PC-3 (cell line): ENCODE data around the gene NRARP. TPM values are rescaled to one million over a fixed set of nuclear protein-coding genes. Genes with fewer than 3 reads are reported as not detected.

ENCODE experiments used
- ATAC-seq: fragments of 200-7000 bp; cut with Tn5 transposase; 2 replicates; pipeline ENCODE4 v1.9.1; 2020; ENCODE audit warnings: mild to moderate bottlenecking, moderate library complexity
- BruUV-seq: library from RNA; stranded (reverse); fragments of 400-500 nt; replicated peaks from 2 replicates; lab custom pipeline; 2021; lab: Mats Ljungman, UMichigan
- CTCF ChIA-PET: fragments of 300-600 bp; sonication (Branson Sonifier 250); formaldehyde crosslinking; loops from one replicate; lab custom pipeline; 2022; ENCODE audit warnings: antibody characterized with exemption; lab: Charles Lee
- POLR2A ChIA-PET: fragments of 300-600 bp; sonication (Branson Sonifier 250); formaldehyde crosslinking; loops from one replicate; lab custom pipeline; 2022; ENCODE audit warnings: antibody characterized with exemption; ENCODE audit not compliant: unreplicated experiment; lab: Charles Lee
- DNase-seq: peaks from one replicate; pipeline ENCODE4 v3.0.0-alpha.2; 2015
- H2AFZ ChIP-seq: fragments of 300-600 bp; sonication (generic); 2 replicates; pipeline ENCODE4 v1.6.0; 2016; ENCODE audit warnings: antibody characterized with exemption, low read length
- H3F3A ChIP-seq: fragments of 300-600 bp; sonication (generic); one replicate; pipeline ENCODE4 v1.6.0; 2017; ENCODE audit warnings: antibody characterized with exemption, low read length, control low read depth, mild to moderate bottlenecking; ENCODE audit not compliant: unreplicated experiment
- H3K27ac ChIP-seq: fragments of 300-600 bp; sonication (generic); 2 replicates; pipeline ENCODE4 v1.5.1; 2016; ENCODE audit warnings: mild to moderate bottlenecking, low read length
- H3K27me3 ChIP-seq: fragments of 300-600 bp; sonication (generic); 2 replicates; pipeline ENCODE4 v1.6.1; 2016; ENCODE audit warnings: low read length, mixed read lengths
- H3K36me3 ChIP-seq: fragments of 300-600 bp; sonication (generic); 2 replicates; pipeline ENCODE4 v1.6.1; 2016; ENCODE audit warnings: low read depth, mixed run types, low read length, mixed read lengths
- H3K4me1 ChIP-seq: fragments of 300-600 bp; sonication (generic); 2 replicates; pipeline ENCODE4 v1.5.1; 2016; ENCODE audit warnings: low read length; ENCODE audit not compliant: insufficient read depth
- H3K4me2 ChIP-seq: fragments of 300-600 bp; sonication (generic); 2 replicates; pipeline ENCODE4 v1.6.0; 2016; ENCODE audit warnings: low read length
- H3K4me3 ChIP-seq: fragments of 300-600 bp; sonication (generic); 2 replicates; pipeline ENCODE4 v1.5.1; 2016; ENCODE audit warnings: mild to moderate bottlenecking, low read length, mixed read lengths
- H3K79me2 ChIP-seq: fragments of 300-600 bp; sonication (generic); 2 replicates; pipeline ENCODE4 v1.6.1; 2017; ENCODE audit warnings: low read length, mixed read lengths
- H3K9ac ChIP-seq: fragments of 300-600 bp; sonication (generic); 2 replicates; pipeline ENCODE4 v1.6.0; 2016; ENCODE audit warnings: mild to moderate bottlenecking, low read length
- H3K9me2 ChIP-seq: fragments of 300-600 bp; sonication (generic); replicated peaks from 2 replicates; pipeline ENCODE4 v1.6.1; 2016; ENCODE audit warnings: mixed run types, low read length, mixed read lengths
- H3K9me3 ChIP-seq: fragments of 300-600 bp; sonication (generic); 2 replicates; pipeline ENCODE4 v1.6.1; 2016; ENCODE audit warnings: low read length, mixed read lengths
- H4K20me1 ChIP-seq: fragments of 300-600 bp; sonication (generic); 2 replicates; pipeline ENCODE4 v1.6.1; 2016; ENCODE audit warnings: low read length, mixed read lengths
- CTCF ChIP-seq: fragments of 300-600 bp; sonication (generic); conservative IDR thresholded peaks from 2 replicates; pipeline ENCODE4 v1.5.1; 2017; ENCODE audit warnings: antibody characterized with exemption, low read depth, mild to moderate bottlenecking, low read length
- EZH2 ChIP-seq: fragments of 300-600 bp; sonication (generic); IDR thresholded peaks from one replicate; pipeline ENCODE4 v1.6.1; 2017; ENCODE audit warnings: antibody characterized with exemption, mild to moderate bottlenecking, low read length; ENCODE audit not compliant: unreplicated experiment
- EZH2phosphoT487 ChIP-seq: fragments of 300-600 bp; sonication (generic); IDR thresholded peaks from 2 replicates; pipeline ENCODE4 v1.6.1; 2018; ENCODE audit warnings: mild to moderate bottlenecking, antibody characterized with exemption, low read length, borderline replicate concordance
- intact Hi-C: fragments of 100-400 bp; cut with micrococcal nuclease; formaldehyde crosslinking; loops from 2 replicates; pipeline ENCODE4 v1.9.0; 2023
- total RNA-seq: library from RNA; depleted of rRNA; stranded (reverse); fragments of >200 nt; gene quantifications from 2 replicates; pipeline ENCODE4 v1.2.3, GENCODE V29; 2014

NRARP gene
- total RNA-seq, 1 experiment from 2014 or later = 36.8 TPM

- H3K27me3 ChIP-seq = no peaks in the 10 kb centered on the region
- ChIA-PET CTCF (no interaction called here), POLR2A (no interaction called here)
- no peaks in the 10 kb centered on the region for H4K20me1 ChIP-seq
- no peaks in the 10 kb centered on the region for H3F3A ChIP-seq
- DNase-seq (no peak), ATAC-seq (no peak)
- H3K4me2 ChIP-seq = no peak overlapping the region
- TF ChIP-seq CTCF = no peak
- no peak for TF ChIP-seq EZH2phosphoT487
- no peak for TF ChIP-seq EZH2
- intact Hi-C loops = no loop called here
- 0 out of 2 replicates have a peak, but pooled peaks cover 2% of the 10 kb centered on the region for H3K36me3 ChIP-seq
- no peaks in the 10 kb centered on the region for H3K9me3 ChIP-seq
- no peaks in the 10 kb centered on the region for H3K9me2 ChIP-seq
- no peak overlapping the region for H3K27ac ChIP-seq
- H2AFZ ChIP-seq = no peak overlapping the region
- no peak overlapping the region for H3K4me3 ChIP-seq
- H3K4me1 ChIP-seq = 0 out of 2 replicates have a peak, but pooled peaks cover under 1% of the 10 kb centered on the region
- no TSS peak for BruUV-seq
- H3K79me2 ChIP-seq = no peaks in the 10 kb centered on the region
- H3K9ac ChIP-seq = no peak overlapping the region
Observed at GRCh38 chr9:137270929-137271695, 31.0 kb downstream of the NRARP start.

DNA sequence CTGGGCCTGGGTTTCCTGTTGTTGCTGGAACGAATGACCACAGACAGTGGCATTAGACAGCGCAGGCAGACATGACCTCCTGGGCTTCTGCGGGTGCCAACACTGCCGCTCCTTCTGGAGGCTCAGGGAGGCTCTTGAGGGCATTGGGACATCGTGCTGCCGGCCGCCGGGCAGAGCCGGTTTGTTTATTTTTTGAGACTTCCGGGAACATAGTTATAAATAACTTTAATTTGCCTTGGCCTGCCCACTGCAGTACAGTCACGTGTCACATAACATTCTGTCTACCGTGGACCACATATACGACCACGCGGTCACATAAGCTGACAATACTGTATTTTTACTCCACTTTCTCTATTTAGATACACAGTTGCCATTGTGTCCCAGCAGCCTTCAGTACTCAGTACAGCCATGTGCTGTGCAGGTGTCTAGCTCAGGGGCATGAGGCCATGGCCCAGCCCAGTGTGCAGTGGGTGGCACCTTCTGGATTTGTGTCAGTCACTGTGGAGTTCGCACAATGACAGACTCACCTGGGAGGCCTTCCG is 32.8 kb downstream of the NRARP start:
- no peak for ATAC-seq
- ChIA-PET POLR2A (no interaction called here), CTCF (no interaction called here)
- Histone ChIP-seq H4K20me1 (no peaks in the 10 kb centered on the region), H3K4me3 (no peak overlapping the region), H3K79me2 (no peaks in the 10 kb centered on the region), H2AFZ (no peak overlapping the region), H3K4me1 (no peaks in the 10 kb centered on the region), H3F3A (no peaks in the 10 kb centered on the region), H3K9me3 (no peaks in the 10 kb centered on the region), H3K9me2 (no peaks in the 10 kb centered on the region), H3K27me3 (no peaks in the 10 kb centered on the region), H3K4me2 (no peak overlapping the region), H3K36me3 (0 out of 2 replicates have a peak, but pooled peaks cover 6% of the 10 kb centered on the region), H3K27ac (no peak overlapping the region), H3K9ac (no peak overlapping the region)
- no peak for DNase-seq
- intact Hi-C loops = no loop called here
- no peak for TF ChIP-seq EZH2
- TF ChIP-seq EZH2phosphoT487 = no peak
- no peak for TF ChIP-seq CTCF
- no TSS peak for BruUV-seq
